Mesenteric fat pad (tissue), 1 donor: ENCODE results near the gene CMTR1. TPM values are rescaled to one million over a fixed set of nuclear protein-coding genes. Genes with fewer than 3 reads are reported as not detected.

Experiments used
- DNase-seq: peaks from one replicate; pipeline ENCODE4 v3.0.0-alpha.2; 2020; ENCODE audit warnings: low spot score
- total RNA-seq: library from RNA; stranded (reverse); fragmentation: NEBNext Ultra II Directional; extraction: Animal tissue kit (Norgen Biotek cat#: 25700); gene quantifications from one replicate; pipeline ENCODE4 v1.2.1, GENCODE V29; 2021
- donor health status: DM: yes; HTN: yes; CAD: no.

The CMTR1 gene
- total RNA-seq, 1 donor from 2014 or later: 28.5 TPM

GRCh38 chr6:37477191-37477590, 44.2 kb downstream of the CMTR1 start:
- peak; percentile 82 for DNase-seq

GRCh38 chr6:37477656-37478435, 44.8 kb downstream of the CMTR1 start:
- peak; percentile 78 for DNase-seq

- no peak for DNase-seq
Measured at GRCh38 chr6:37478827-37479226, 45.8 kb downstream of the CMTR1 start.

- no peak for DNase-seq
Measured at GRCh38 chr6:37479266-37479854, 46.3 kb downstream of the CMTR1 start.

GRCh38 chr6:37480118-37480736, 47.2 kb downstream of the CMTR1 start:
- peak; percentile 49 for DNase-seq

GRCh38 chr6:37480951-37481534, 48.0 kb downstream of the CMTR1 start:
- no peak for DNase-seq

GRCh38 chr6:37481711-37482605, 48.9 kb downstream of the CMTR1 start:
- DNase-seq: no peak

GRCh38 chr6:37482606-37483251, 49.7 kb downstream of the CMTR1 start:
- DNase-seq: no peak

- peak; percentile 55 for DNase-seq
Measured at GRCh38 chr6:37483252-37483901, 50.4 kb downstream of the CMTR1 start.

- DNase-seq: no peak
Measured at GRCh38 chr6:37483917-37484785, 51.1 kb downstream of the CMTR1 start.

GRCh38 chr6:37484786-37485170, 51.8 kb downstream of the CMTR1 start:
- DNase-seq: no peak

- no peak for DNase-seq
Measured at GRCh38 chr6:37485291-37485702, 52.3 kb downstream of the CMTR1 start.

- DNase-seq: no peak
Measured at GRCh38 chr6:37486121-37486839, 53.3 kb downstream of the CMTR1 start.

GRCh38 chr6:37487591-37488380, 54.8 kb downstream of the CMTR1 start:
- DNase-seq: no peak

GRCh38 chr6:37488476-37488875, 55.5 kb downstream of the CMTR1 start:
- no peak for DNase-seq

GRCh38 chr6:37489697-37490336, 56.8 kb downstream of the CMTR1 start:
- peak; percentile 83 for DNase-seq
